IMR-90 (cell line): ENCODE results near the gene ACTA1. TPM values are rescaled to one million over a fixed set of nuclear protein-coding genes. Genes with fewer than 3 reads are reported as not detected.

Source experiments
- ATAC-seq: fragments of 200-7000 bp; cut with Tn5 transposase; 2 replicates; pipeline ENCODE4 v1.9.1; 2020; ENCODE audit warnings: low read depth, mild to moderate bottlenecking, moderate library complexity
- BruUV-seq: library from RNA; stranded (reverse); fragments of 400-500 nt; replicated peaks from 2 replicates; lab custom pipeline; 2021; lab: Mats Ljungman, UMichigan
- CTCF ChIA-PET: fragments of 300-600 bp; formaldehyde crosslinking; extraction: SDS; loops from one replicate; lab custom pipeline; 2021; ENCODE audit warnings: antibody characterized with exemption; lab: Yijun Ruan, JAX
- POLR2A ChIA-PET: fragments of 300-600 bp; sonication (Branson Sonifier 250); formaldehyde crosslinking; loops from one replicate; lab custom pipeline; 2022; ENCODE audit warnings: antibody characterized with exemption; ENCODE audit not compliant: unreplicated experiment; lab: Charles Lee
- DNase-seq: peaks from one replicate; pipeline ENCODE4 v3.0.0; 2013
- H2AFZ ChIP-seq: replicated peaks from 2 replicates; pipeline ENCODE3; 2013; ENCODE audit warnings: low read length, mild to moderate bottlenecking; ENCODE audit not compliant: poor library complexity
- H2AK5ac ChIP-seq: 2 replicates; pipeline ENCODE4 v1.6.1; 2013; ENCODE audit warnings: low read depth, low read length, inconsistent platforms
- H2AK9ac ChIP-seq: replicated peaks from 2 replicates; pipeline ENCODE3; 2013; ENCODE audit warnings: mild to moderate bottlenecking, low read depth, low read length, moderate library complexity; ENCODE audit not compliant: poor library complexity
- H2BK120ac ChIP-seq: 2 replicates; pipeline ENCODE4 v1.6.1; 2013; ENCODE audit warnings: low read depth, low read length, inconsistent platforms
- H2BK15ac ChIP-seq: 3 replicates; pipeline ENCODE4 v1.6.1; 2013; ENCODE audit warnings: low read depth, low read length, inconsistent platforms
- H2BK20ac ChIP-seq: 2 replicates; pipeline ENCODE4 v1.6.1; 2013; ENCODE audit warnings: low read depth, mild to moderate bottlenecking, inconsistent platforms, low read length, moderate library complexity
- H2BK5ac ChIP-seq: 2 replicates; pipeline ENCODE4 v1.6.1; 2013; ENCODE audit warnings: mild to moderate bottlenecking, low read depth, low read length, inconsistent platforms; ENCODE audit not compliant: poor library complexity, severe bottlenecking
- H3K14ac ChIP-seq: replicated peaks from 2 replicates; pipeline ENCODE4 v1.6.1; 2013; ENCODE audit warnings: low read depth, low read length, inconsistent platforms
- H3K18ac ChIP-seq: 2 replicates; pipeline ENCODE4 v1.6.1; 2013; ENCODE audit warnings: low read depth, low read length, control low read depth
- H3K23ac ChIP-seq: 2 replicates; pipeline ENCODE4 v1.6.1; 2013; ENCODE audit warnings: low read depth, low read length, inconsistent platforms
- H3K27ac ChIP-seq: 2 replicates; pipeline ENCODE4 v1.5.1; 2013; ENCODE audit warnings: mild to moderate bottlenecking, control low read depth, low read length; ENCODE audit not compliant: insufficient read depth
- H3K27me3 ChIP-seq: 2 replicates; pipeline ENCODE4 v1.6.1; 2013; ENCODE audit warnings: low read length; ENCODE audit not compliant: control insufficient read depth, insufficient read depth
- H3K36me3 ChIP-seq: 2 replicates; pipeline ENCODE4 v1.6.1; 2013; ENCODE audit warnings: low read length, mixed read lengths; ENCODE audit not compliant: control insufficient read depth, insufficient read depth
- H3K4ac ChIP-seq: 2 replicates; pipeline ENCODE4 v1.6.1; 2013; ENCODE audit warnings: low read depth, low read length, inconsistent platforms
- H3K4me1 ChIP-seq: 2 replicates; pipeline ENCODE4 v1.6.1; 2013; ENCODE audit warnings: low read length, mixed read lengths; ENCODE audit not compliant: control insufficient read depth, insufficient read depth
- H3K4me2 ChIP-seq: 2 replicates; pipeline ENCODE4 v1.6.1; 2013; ENCODE audit warnings: low read depth, mild to moderate bottlenecking, control low read depth, low read length, moderate library complexity
- H3K4me3 ChIP-seq: 2 replicates; pipeline ENCODE4 v1.5.1; 2013; ENCODE audit warnings: low read depth, mild to moderate bottlenecking, control low read depth, low read length, moderate library complexity; ENCODE audit not compliant: insufficient read depth
- H3K56ac ChIP-seq: 2 replicates; pipeline ENCODE4 v1.6.1; 2013; ENCODE audit warnings: low read length, inconsistent platforms; ENCODE audit not compliant: insufficient read depth; ENCODE audit errors: extremely low read depth
- H3K79me1 ChIP-seq, 2 experiments: 2 replicates each; pipeline ENCODE4 v1.6.1; 2013; ENCODE audit warnings: low read length in 2 of 2, inconsistent platforms in 1 of 2, low read depth in 1 of 2
- H3K9ac ChIP-seq: 2 replicates; pipeline ENCODE4 v1.6.1; 2013; ENCODE audit warnings: low read depth, low read length, control low read depth
- H3K9me1 ChIP-seq: 2 replicates; pipeline ENCODE4 v1.6.1; 2013; ENCODE audit warnings: low read length, inconsistent platforms; ENCODE audit not compliant: insufficient read depth
- H3K9me3 ChIP-seq: 2 replicates; pipeline ENCODE4 v1.6.1; 2013; ENCODE audit warnings: low read length; ENCODE audit not compliant: control insufficient read depth, insufficient read depth
- H4K20me1 ChIP-seq: 2 replicates; pipeline ENCODE4 v1.6.1; 2013; ENCODE audit warnings: low read length, inconsistent platforms; ENCODE audit not compliant: insufficient read depth
- H4K5ac ChIP-seq: 2 replicates; pipeline ENCODE4 v1.6.1; 2013; ENCODE audit warnings: mild to moderate bottlenecking, low read depth, low read length, control low read depth
- H4K8ac ChIP-seq, 2 experiments: 2 replicates each; pipeline ENCODE4 v1.6.1; 2013; ENCODE audit warnings: low read depth in 2 of 2, low read length in 2 of 2, control low read depth in 1 of 2, inconsistent platforms in 1 of 2
- H4K91ac ChIP-seq: 2 replicates; pipeline ENCODE4 v1.6.1; 2013; ENCODE audit warnings: low read depth, low read length, inconsistent platforms; ENCODE audit not compliant: insufficient read depth
- BHLHE40 ChIP-seq: fragments of 150-350 bp; IDR thresholded peaks from 2 replicates; pipeline ENCODE4 v1.6.1; 2016; ENCODE audit warnings: mild to moderate bottlenecking, low read depth, low read length
- CEBPB ChIP-seq: IDR thresholded peaks from 2 replicates; pipeline ENCODE4 v1.6.1; 2012; ENCODE audit warnings: low read depth, low read length, improper control_type of control experiment
- CHD1 ChIP-seq: IDR thresholded peaks from 2 replicates; pipeline ENCODE4 v1.6.1; 2012; ENCODE audit warnings: low read depth, low read length, improper control_type of control experiment
- NFE2L2 ChIP-seq: fragments of 150-350 bp; IDR thresholded peaks from 2 replicates; pipeline ENCODE4 v1.6.1; 2016; ENCODE audit warnings: low read depth, mild to moderate bottlenecking, low read length
- RCOR1 ChIP-seq: IDR thresholded peaks from 2 replicates; pipeline ENCODE4 v1.6.1; 2012; ENCODE audit warnings: mild to moderate bottlenecking, low read length, improper control_type of control experiment; ENCODE audit not compliant: insufficient replicate concordance
- RFX5 ChIP-seq: IDR thresholded peaks from 2 replicates; pipeline ENCODE4 v1.8.0; 2012; ENCODE audit warnings: low read depth, mild to moderate bottlenecking, low read length, moderate library complexity
- WGBS, 2 experiments: methylation state at CpG; one replicate each; pipeline versions ENCODE4 v1.1.5 to v1.1.7; 2013; ENCODE audit warnings: missing lambda C conversion rate in 2 of 2; ENCODE audit not compliant: insufficient read length in 1 of 2; ENCODE audit errors: extremely low coverage in 2 of 2; 5-methylcytosine and 5-hydroxymethylcytosine counted together
- dilution Hi-C: fragments of 300-500 bp; cut with HindIII; formaldehyde crosslinking; loops from one replicate; pipeline ENCODE4 v1.14.3; 2018; ENCODE audit warnings: low sequenced_read_pairs; ENCODE audit not compliant: unreplicated experiment
- in situ Hi-C: fragments of 300-500 bp; cut with MboI; formaldehyde crosslinking; loops from 3 replicates; pipeline ENCODE4 v1.14.3; 2019; ENCODE audit warnings: low sequenced_read_pairs, inconsistent platforms, mixed read lengths
- intact Hi-C: fragments of 100-400 bp; cut with micrococcal nuclease; formaldehyde crosslinking; loops from 2 replicates; pipeline ENCODE4 v1.10.0; 2022
- polyA plus RNA-seq, 3 experiments: library from polyadenylated mRNA; depleted of rRNA; stranded (reverse); fragments of >200 nt; gene quantifications; 2 replicates each; pipeline ENCODE4 v1.2.3, GENCODE V29; 2012; ENCODE audit warnings: low replicate concordance in 1 of 3
- total RNA-seq: library from RNA; depleted of rRNA; stranded (reverse); fragments of >200 nt; gene quantifications from 2 replicates; pipeline ENCODE4 v1.2.3, GENCODE V29; 2012

Gene ACTA1
- total and polyA plus RNA-seq, 2 of the 4 experiments (the other 2 are of a cell fraction): not detected

DNA sequence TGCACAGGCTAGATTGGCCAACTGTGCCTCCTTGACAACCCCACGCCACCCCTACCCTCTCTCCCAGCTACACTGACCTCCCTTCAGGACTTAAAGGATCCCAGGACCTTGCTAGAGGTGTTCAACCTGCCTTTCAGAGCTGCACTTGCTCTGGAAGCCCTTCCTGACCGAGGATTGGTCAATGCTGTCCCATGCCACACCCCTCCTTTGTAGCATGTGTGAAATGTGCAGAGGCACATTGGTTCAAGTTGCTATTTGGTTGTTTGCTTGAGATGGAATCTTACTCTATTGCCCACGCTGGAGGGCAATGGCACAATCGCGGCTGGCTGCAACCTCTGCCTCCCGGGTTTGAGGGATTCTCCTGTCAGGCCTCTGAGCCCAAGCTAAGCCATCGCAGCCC lies 21.8 kb downstream of the ACTA1 start:
- Histone ChIP-seq H2AK5ac (no peak overlapping the region), H3K18ac (no peak overlapping the region), H3K4ac (no peak overlapping the region), H3K56ac (no peak overlapping the region), H2AFZ (no peak overlapping the region), H3K4me1 (peaks cover 7% of the 10 kb centered on the region; the same call in 1 of the 2 replicates), H3K9me1 (peaks cover 4% of the 10 kb centered on the region; the same call in 1 of the 2 replicates), H2BK20ac (no peak overlapping the region), H3K27me3 (peaks cover 21% of the 10 kb centered on the region), H4K20me1 (no peaks in the 10 kb centered on the region), H3K27ac (no peak overlapping the region), H2BK15ac (no peak overlapping the region), H2BK120ac (no peak overlapping the region), H3K9me3 (no peaks in the 10 kb centered on the region), H2AK9ac (no peak overlapping the region), H4K91ac (no peak overlapping the region), H3K79me1 (no peaks in the 10 kb centered on the region), H4K8ac (no peak overlapping the region), H3K14ac (no peak overlapping the region), H3K4me3 (no peak overlapping the region), H3K4me2 (no peak overlapping the region), H3K36me3 (no peaks in the 10 kb centered on the region), H3K23ac (no peak overlapping the region), H3K9ac (no peak overlapping the region), H4K5ac (no peak overlapping the region), H2BK5ac (no peak overlapping the region)
- DNase-seq (no peak), ATAC-seq (no peak)
- intact Hi-C loops (no loop called here), in situ Hi-C loops (no loop called here), dilution Hi-C loops (no loop called here)
- ChIA-PET POLR2A (no interaction called here), CTCF (interaction anchor here (0.5 kb wide), 1 partner anchor 138 kb away, joined by 5 read pairs; no protein-coding TSS in a partner anchor)
- TF ChIP-seq RFX5 (no peak), RCOR1 (no peak), NFE2L2 (no peak), BHLHE40 (no peak), CEBPB (no peak), CHD1 (no peak)
- BruUV-seq: no TSS peak
- 100% methylated on average over 1 of the region's 7 CpGs; no CpG with 5 or more reads in 1 of the 2 experiments for WGBS, 2 experiments
